Subcutaneous abdominal adipose tissue (tissue), 5 donors: Measurements from ENCODE around the gene AMN.
"Not testable (repeated sequence)": the region's sequence is repeated elsewhere in the genome, so short reads cannot be mapped to it uniquely, and the experiment has no call there.

ENCODE experiments used
- H3K27ac ChIP-seq: one replicate; pipeline ENCODE4 v1.7.0; 2013; ENCODE audit warnings: low read depth, mild to moderate bottlenecking, inconsistent platforms, low read length, moderate library complexity
- H3K27me3 ChIP-seq, 5 donors: one replicate each; pipeline ENCODE4 v1.7.0; 2013; ENCODE audit warnings: low read length in 5 of 5, inconsistent platforms in 1 of 5; ENCODE audit not compliant: control insufficient read depth in 5 of 5, insufficient read depth in 4 of 5
- H3K36me3 ChIP-seq, 5 donors: one replicate each; pipeline ENCODE4 v1.7.0; 2013; ENCODE audit warnings: low read length in 5 of 5; ENCODE audit not compliant: control insufficient read depth in 5 of 5, insufficient read depth in 5 of 5
- H3K4me1 ChIP-seq, 5 donors: one replicate each; pipeline ENCODE4 v1.7.0; 2013; ENCODE audit warnings: low read length in 5 of 5, mild to moderate bottlenecking in 3 of 5, moderate library complexity in 1 of 5; ENCODE audit not compliant: control insufficient read depth in 5 of 5, insufficient read depth in 5 of 5
- H3K4me3 ChIP-seq, 5 donors: one replicate each; pipeline ENCODE4 v1.7.0; 2013; ENCODE audit warnings: low read length in 5 of 5, low read depth in 1 of 5
- H3K9ac ChIP-seq, 5 donors: one replicate each; pipeline ENCODE4 v1.7.0; 2013; ENCODE audit warnings: low read length in 5 of 5, mild to moderate bottlenecking in 4 of 5, moderate library complexity in 3 of 5
- H3K9me3 ChIP-seq, 5 donors: one replicate each; pipeline ENCODE4 v1.7.0; 2013; ENCODE audit warnings: low read length in 5 of 5; ENCODE audit not compliant: control insufficient read depth in 5 of 5
- donor health status: healthy.
- donor health status: healthy.
- donor health status: healthy.
- donor health status: healthy.
- donor health status: healthy.

Gene AMN

GRCh38 chr14:102920273-102920997, 2.0 kb upstream of the AMN start:
- Histone ChIP-seq H3K4me1 (peaks cover 0 to 16% (median 13%) of the 10 kb centered on the region in 5 donors), H3K4me3 (no peak overlapping the region), H3K27ac (no peak overlapping the region), H3K9ac (no peak overlapping the region), H3K36me3 (no peaks in the 10 kb centered on the region), H3K27me3 (peaks cover 22 to 30% (median 29%) of the 10 kb centered on the region in 5 donors), H3K9me3 (no peaks in the 10 kb centered on the region)

- peaks cover 22 to 33% (median 31%) of the 10 kb centered on the region in 5 donors for H3K27me3 ChIP-seq
- peaks cover 0 to 16% (median 13%) of the 10 kb centered on the region in 5 donors for H3K4me1 ChIP-seq
- no peak overlapping the region for H3K9ac ChIP-seq
- H3K27ac ChIP-seq, result no peak overlapping the region
- H3K36me3 ChIP-seq, result no peaks in the 10 kb centered on the region
- no peaks in the 10 kb centered on the region for H3K9me3 ChIP-seq
- no peak overlapping the region for H3K4me3 ChIP-seq
Observed at GRCh38 chr14:102920998-102921304, 1.5 kb upstream of the AMN start.

GRCh38 chr14:102923201-102923924, 900 bp downstream of the AMN start:
- Histone ChIP-seq H3K4me3 (peak overlapping the region in 4 of 5 donors; percentile 6 to 50 (median 38)), H3K9me3 (no peaks in the 10 kb centered on the region), H3K27ac (no peak overlapping the region), H3K36me3 (no peaks in the 10 kb centered on the region), H3K27me3 (peaks cover 26 to 40% (median 31%) of the 10 kb centered on the region in 5 donors), H3K4me1 (peaks cover 0 to 25% (median 19%) of the 10 kb centered on the region in 5 donors), H3K9ac (no peak overlapping the region)

GRCh38 chr14:102923925-102924486, 1.5 kb downstream of the AMN start:
- H3K4me3 ChIP-seq, result no peak overlapping the region
- no peaks in the 10 kb centered on the region for H3K36me3 ChIP-seq
- H3K4me1 ChIP-seq, result peaks cover 0 to 31% (median 25%) of the 10 kb centered on the region in 5 donors
- no peak overlapping the region for H3K9ac ChIP-seq
- no peaks in the 10 kb centered on the region for H3K9me3 ChIP-seq
- peaks cover 29 to 44% (median 35%) of the 10 kb centered on the region in 5 donors for H3K27me3 ChIP-seq
- no peak overlapping the region for H3K27ac ChIP-seq

DNA sequence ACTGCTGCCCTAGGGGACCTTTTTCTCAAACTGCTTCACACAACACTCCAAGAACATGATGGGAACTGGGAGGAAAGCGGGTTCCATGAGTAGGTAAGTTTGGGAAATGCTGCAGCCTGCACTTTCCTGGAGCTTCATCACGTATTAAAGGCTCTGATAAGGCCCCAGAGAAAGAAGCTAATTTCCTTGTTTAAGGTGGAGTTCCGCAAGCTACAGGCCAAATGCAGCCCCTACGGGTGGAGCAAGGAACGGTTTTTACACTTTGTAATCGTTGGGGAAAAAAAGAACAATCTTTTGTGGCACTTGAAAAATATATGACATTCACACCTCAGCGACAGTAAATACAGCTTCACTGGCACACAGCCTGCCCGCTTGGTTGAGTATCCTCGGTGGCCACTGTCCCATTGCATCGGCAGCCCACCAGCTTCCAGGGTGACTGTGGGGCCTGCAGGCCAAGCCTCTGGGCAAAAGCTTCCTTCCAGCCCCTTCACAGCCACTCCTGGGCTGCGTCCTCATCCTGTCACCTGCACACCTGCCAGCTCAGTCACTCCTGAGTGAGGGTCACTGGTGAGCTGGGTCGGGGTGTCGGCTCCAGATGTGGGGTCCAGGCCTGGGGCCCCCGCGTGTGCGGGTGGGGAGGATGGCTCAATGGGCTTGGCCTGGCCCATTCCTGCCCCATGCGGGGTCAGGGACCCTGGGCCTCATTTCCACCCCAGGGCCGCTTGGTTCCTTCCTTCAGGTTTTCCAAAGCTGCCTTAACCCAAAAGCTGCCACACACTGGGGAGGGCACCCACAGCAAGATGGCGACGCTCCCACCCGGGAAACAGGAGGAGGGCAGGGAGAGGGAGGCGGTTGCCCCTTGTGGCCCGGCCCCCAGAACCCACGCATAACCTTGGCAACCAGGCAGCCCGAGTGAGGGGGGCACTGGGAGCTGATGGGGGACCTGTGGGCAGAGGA, 2.4 kb downstream of the AMN start:
- H3K27ac ChIP-seq, result no peak overlapping the region
- no peaks in the 10 kb centered on the region for H3K36me3 ChIP-seq
- peaks cover 0 to 40% (median 34%) of the 10 kb centered on the region in 5 donors for H3K4me1 ChIP-seq
- H3K4me3 ChIP-seq, result no peak overlapping the region
- no peaks in the 10 kb centered on the region for H3K9me3 ChIP-seq
- no peak overlapping the region for H3K9ac ChIP-seq
- peaks cover 29 to 53% (median 43%) of the 10 kb centered on the region in 5 donors for H3K27me3 ChIP-seq

DNA sequence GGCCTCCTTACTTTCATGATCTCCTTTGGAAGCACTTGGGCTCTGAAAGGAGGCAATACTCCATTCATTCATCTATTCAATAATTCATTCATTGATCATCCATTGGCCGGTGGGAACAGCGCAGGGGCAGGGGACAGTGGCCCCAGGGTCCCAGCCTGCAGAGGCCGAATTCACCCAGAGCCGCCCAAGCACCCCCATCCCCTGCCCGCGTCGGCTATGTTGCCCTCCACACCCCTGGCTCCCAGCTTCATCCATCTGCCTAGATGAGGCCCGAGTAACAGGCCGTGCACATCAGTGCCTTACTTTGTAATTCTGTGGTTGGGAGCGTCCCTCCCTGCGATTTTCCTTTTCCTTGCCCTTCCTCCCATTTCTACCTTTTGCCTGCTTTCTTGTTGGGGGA, 3.2 kb downstream of the AMN start:
- Histone ChIP-seq H3K27me3 (peaks cover 31 to 55% (median 46%) of the 10 kb centered on the region in 5 donors), H3K9ac (no peak overlapping the region), H3K4me3 (no peak overlapping the region), H3K27ac (no peak overlapping the region), H3K36me3 (no peaks in the 10 kb centered on the region), H3K9me3 (no peaks in the 10 kb centered on the region), H3K4me1 (peaks cover 0 to 47% (median 36%) of the 10 kb centered on the region in 5 donors)

GRCh38 chr14:102926104-102926503, 3.6 kb downstream of the AMN start:
- H3K9me3 ChIP-seq, result no peaks in the 10 kb centered on the region
- peaks cover 33 to 58% (median 47%) of the 10 kb centered on the region in 5 donors for H3K27me3 ChIP-seq
- no peak overlapping the region for H3K27ac ChIP-seq
- H3K9ac ChIP-seq, result no peak overlapping the region
- H3K4me1 ChIP-seq, result peaks cover 0 to 48% (median 37%) of the 10 kb centered on the region in 5 donors
- H3K4me3 ChIP-seq, result no peak overlapping the region
- H3K36me3 ChIP-seq, result no peaks in the 10 kb centered on the region

DNA sequence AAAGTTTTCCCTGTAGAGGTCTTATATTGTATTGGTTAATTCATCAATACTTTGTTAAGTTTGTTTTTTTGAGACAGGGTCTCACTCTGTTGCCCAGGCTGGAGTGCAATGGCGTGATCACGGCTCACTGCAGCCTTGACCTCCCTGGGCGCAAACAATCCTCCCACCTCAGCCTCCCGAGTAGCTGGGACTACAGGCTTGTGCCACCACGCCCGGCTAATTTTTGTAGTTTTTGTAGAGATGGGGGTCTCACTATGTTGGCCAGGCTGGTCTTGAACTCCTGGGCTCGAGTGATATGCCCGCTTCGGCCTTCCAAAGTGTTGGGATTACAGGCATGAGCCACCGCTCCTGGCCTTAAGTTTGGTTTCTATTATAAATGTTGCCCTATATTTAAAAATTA, 4.4 kb downstream of the AMN start:
- peaks cover 0 to 48% (median 37%) of the 10 kb centered on the region in 5 donors for H3K4me1 ChIP-seq
- not testable (repeated sequence) for H3K36me3 ChIP-seq, H3K9ac ChIP-seq, H3K4me3 ChIP-seq, H3K27ac ChIP-seq, H3K9me3 ChIP-seq
- peaks cover 33 to 57% (median 47%) of the 10 kb centered on the region in 5 donors for H3K27me3 ChIP-seq

- Histone ChIP-seq H3K9ac (no peak overlapping the region), H3K9me3 (no peaks in the 10 kb centered on the region), H3K4me3 (peak overlapping the region in 1 of 5 donors; percentile 42), H3K27ac (no peak overlapping the region), H3K27me3 (peaks cover 33 to 53% (median 44%) of the 10 kb centered on the region in 5 donors), H3K36me3 (peaks cover 0 to 11% (median 1%) of the 10 kb centered on the region in 5 donors), H3K4me1 (peaks cover 0 to 48% (median 37%) of the 10 kb centered on the region in 5 donors)
Observed at GRCh38 chr14:102927346-102927877, 4.9 kb downstream of the AMN start.
